Measurements from ENCODE around the gene KIF6.

KIF6 gene

GRCh38 chr6:39760226-39760952, 35.2 kb upstream of the KIF6 start (continued):
- TF ChIP-seq PRDM2 (tag by site-specific recombination; IDR thresholded peaks at IDR 0.05; ENCODE audit: borderline replicate concordance) (no peak), HOXD13 (CRISPR knock-in tag; IDR thresholded peaks at IDR 0.05; ENCODE audit: borderline replicate concordance) (no peak), ZNF510 (tag by site-specific recombination; IDR thresholded peaks at IDR 0.05; ENCODE audit: insufficient replicate concordance) (no peak), GLIS1 (tag by site-specific recombination; IDR thresholded peaks at IDR 0.05) (no peak), ZNF596 (tag by site-specific recombination; IDR thresholded peaks at IDR 0.05) (no peak)
- TF ChIP-seq, protein P1, sequence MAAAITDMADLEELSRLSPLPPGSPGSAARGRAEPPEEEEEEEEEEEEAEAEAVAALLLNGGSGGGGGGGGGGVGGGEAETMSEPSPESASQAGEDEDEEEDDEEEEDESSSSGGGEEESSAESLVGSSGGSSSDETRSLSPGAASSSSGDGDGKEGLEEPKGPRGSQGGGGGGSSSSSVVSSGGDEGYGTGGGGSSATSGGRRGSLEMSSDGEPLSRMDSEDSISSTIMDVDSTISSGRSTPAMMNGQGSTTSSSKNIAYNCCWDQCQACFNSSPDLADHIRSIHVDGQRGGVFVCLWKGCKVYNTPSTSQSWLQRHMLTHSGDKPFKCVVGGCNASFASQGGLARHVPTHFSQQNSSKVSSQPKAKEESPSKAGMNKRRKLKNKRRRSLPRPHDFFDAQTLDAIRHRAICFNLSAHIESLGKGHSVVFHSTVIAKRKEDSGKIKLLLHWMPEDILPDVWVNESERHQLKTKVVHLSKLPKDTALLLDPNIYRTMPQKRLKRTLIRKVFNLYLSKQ (tag by site-specific recombination; IDR thresholded peaks at IDR 0.05; ENCODE audit: borderline replicate concordance) = no peak

DNA sequence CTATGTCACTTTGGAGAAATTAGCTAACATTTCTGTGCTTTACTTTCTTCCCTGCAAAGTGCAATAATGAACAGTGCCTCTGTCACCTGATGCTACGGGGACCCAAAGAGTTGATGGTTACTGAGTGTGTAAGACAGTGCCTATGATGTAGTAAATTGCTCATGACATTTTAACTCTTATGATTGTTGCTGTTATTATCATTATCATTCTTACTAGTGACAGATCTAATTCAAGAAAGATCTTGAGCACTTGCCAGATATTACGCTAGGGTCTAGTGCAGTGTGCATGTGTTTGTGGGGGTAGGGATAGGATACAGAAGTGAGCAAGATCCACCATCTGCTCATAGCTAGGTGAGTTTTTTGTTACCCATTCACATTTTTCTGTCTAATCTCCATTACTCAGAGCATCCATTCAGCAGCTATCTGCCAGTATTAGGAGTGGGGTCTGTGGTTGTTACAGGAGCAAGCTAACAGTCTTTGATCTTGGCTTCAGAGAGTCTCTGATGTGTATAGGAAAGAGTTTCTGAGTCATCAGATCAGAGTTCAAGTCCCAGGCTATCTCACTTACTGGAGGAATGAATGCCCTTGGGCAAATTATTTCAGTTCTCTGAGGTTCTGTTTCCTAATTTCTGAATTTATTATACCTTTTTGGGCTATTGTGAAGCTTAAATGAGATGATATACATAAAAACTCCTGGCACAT, 33.8 kb upstream of the KIF6 start:
- POLR2A ChIA-PET = no interaction called here
- Histone ChIP-seq H3K4me3 (ENCODE audit: low read depth, low read length) (no peak overlapping the region), H3K9me3 (ENCODE audit: control insufficient read depth, insufficient read depth, low read depth, low read length) (no peaks in the 10 kb centered on the region), H3K36me3 (ENCODE audit: control insufficient read depth in 2 of 2, insufficient read depth in 1 of 2, low read length in 2 of 2) (no peaks in the 10 kb centered on the region), H3K27ac (ENCODE audit: extremely low read depth, low read depth, low read length) (no peak overlapping the region), H3K4me1 (ENCODE audit: control insufficient read depth, insufficient read depth, low read length) (no peaks in the 10 kb centered on the region)
- TF ChIP-seq, protein P2, sequence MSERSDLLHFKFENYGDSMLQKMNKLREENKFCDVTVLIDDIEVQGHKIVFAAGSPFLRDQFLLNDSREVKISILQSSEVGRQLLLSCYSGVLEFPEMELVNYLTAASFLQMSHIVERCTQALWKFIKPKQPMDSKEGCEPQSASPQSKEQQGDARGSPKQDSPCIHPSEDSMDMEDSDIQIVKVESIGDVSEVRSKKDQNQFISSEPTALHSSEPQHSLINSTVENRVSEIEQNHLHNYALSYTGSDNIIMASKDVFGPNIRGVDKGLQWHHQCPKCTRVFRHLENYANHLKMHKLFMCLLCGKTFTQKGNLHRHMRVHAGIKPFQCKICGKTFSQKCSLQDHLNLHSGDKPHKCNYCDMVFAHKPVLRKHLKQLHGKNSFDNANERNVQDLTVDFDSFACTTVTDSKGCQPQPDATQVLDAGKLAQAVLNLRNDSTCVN (tag by site-specific recombination; optimal IDR thresholded peaks at IDR 0.05) = no peak
- TF ChIP-seq, protein P3, sequence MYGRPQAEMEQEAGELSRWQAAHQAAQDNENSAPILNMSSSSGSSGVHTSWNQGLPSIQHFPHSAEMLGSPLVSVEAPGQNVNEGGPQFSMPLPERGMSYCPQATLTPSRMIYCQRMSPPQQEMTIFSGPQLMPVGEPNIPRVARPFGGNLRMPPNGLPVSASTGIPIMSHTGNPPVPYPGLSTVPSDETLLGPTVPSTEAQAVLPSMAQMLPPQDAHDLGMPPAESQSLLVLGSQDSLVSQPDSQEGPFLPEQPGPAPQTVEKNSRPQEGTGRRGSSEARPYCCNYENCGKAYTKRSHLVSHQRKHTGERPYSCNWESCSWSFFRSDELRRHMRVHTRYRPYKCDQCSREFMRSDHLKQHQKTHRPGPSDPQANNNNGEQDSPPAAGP (tag by site-specific recombination; IDR thresholded peaks at IDR 0.05) = no peak
- TF ChIP-seq ZNF830 (tag by site-specific recombination; IDR thresholded peaks at IDR 0.05; ENCODE audit: low read depth) = no peak
- TF ChIP-seq ZNF146 (tag by site-specific recombination; IDR thresholded peaks at IDR 0.05) = no peak
- no peak for TF ChIP-seq HOXC10 (CRISPR knock-in tag; IDR thresholded peaks at IDR 0.05)
- CTCF ChIA-PET = interaction anchor here (0.6 to 1.7 kb wide), 3 partner anchors 28 to 106 kb away, joined by 4 to 7 read pairs (median 6); no protein-coding TSS in a partner anchor
